HG03520 (cell line): Measurements from ENCODE around the gene PON2.
"Not testable (repeated sequence)": the region's sequence is repeated elsewhere in the genome, so short reads cannot be mapped to it uniquely, and the experiment has no call there.

ENCODE experiments used
- ATAC-seq: cut with Tn5 transposase; IDR thresholded peaks from one replicate; pipeline ENCODE4 v1.9.1; 2021; ENCODE audit warnings: mild to moderate bottlenecking, moderate library complexity; ENCODE audit not compliant: unreplicated experiment

Gene PON2

DNA sequence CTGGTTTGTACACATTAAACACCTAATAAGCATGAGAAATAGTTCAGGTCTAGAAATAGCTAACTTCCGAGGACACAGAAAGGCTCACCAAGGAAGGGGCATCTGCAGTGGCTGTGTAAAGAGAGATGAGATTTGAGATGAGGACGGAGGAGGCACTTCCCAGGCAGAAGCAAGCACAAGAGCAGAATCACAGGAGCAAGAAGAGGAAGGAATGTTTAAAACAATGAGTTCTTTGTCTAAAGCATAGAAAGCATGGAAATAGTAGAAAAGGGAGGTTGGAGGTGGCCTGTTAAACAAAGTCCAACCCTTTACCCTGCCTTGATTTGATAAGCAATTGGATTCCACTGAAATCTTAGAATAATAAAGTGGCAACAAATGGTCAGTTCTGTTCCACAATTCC is 27.1 kb downstream of the PON2 start:
- no peak for ATAC-seq

DNA sequence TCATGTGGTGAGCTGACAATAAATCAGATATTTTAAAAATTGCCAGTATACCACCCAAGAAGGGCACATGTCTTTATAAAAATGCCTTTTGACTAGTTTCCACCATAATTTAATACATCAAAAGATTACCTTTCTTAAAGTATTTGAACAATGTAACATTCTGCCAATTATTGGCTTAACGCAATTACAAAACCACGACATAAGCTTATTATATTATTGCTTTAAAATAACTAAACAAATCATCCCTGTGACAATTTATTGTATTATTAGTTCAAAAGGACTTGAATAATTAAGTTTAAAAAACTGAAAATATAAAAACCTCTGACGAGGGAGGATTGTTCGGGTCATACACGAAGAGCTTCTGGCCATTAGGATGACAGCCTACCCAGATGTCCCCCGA is 29.0 kb downstream of the PON2 start:
- no peak for ATAC-seq

DNA sequence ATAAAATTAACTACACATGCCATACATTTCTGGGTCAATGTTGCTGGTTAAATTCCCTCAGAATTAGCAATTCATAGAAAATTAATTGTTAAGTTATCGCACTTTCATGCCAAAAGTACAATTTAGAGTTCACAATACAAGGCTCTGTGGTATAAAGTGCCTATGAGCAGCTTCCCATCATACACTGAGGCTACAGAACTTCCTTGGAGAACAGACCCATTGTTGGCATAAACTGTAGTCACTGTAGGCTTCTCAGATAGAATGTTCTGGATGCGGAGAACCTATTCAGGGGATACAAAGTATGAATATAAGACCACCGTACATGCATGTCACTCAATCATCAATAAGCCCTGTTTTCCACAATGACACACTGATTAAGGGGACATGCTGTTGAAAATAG is 29.6 kb downstream of the PON2 start:
- no peak for ATAC-seq

DNA sequence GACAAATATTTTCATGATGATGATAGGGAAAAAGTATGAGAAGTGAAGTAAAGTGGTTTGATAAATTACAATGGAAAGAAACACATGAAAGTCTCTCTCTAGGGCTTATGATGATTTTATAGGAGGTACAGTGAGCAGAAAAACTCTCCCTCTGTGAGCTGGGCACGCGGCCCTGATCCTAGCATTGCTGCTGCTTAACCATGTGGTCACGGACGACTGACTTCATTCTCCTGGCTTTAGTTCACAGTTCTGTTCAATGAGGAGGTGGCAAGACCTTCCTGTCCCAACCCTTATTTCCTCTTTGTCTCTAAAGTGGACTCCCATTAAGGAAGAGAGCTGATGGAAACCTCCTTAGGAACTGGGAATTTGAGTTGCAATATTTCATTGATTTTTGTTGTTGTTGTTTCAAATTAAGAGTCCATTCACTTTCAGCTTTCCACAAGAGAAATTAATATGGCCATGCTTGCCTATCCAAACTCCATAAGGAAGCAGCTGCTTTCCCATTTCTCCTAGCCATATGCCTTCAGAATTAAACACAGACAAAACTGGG is 30.4 kb downstream of the PON2 start:
- no peak for ATAC-seq

DNA sequence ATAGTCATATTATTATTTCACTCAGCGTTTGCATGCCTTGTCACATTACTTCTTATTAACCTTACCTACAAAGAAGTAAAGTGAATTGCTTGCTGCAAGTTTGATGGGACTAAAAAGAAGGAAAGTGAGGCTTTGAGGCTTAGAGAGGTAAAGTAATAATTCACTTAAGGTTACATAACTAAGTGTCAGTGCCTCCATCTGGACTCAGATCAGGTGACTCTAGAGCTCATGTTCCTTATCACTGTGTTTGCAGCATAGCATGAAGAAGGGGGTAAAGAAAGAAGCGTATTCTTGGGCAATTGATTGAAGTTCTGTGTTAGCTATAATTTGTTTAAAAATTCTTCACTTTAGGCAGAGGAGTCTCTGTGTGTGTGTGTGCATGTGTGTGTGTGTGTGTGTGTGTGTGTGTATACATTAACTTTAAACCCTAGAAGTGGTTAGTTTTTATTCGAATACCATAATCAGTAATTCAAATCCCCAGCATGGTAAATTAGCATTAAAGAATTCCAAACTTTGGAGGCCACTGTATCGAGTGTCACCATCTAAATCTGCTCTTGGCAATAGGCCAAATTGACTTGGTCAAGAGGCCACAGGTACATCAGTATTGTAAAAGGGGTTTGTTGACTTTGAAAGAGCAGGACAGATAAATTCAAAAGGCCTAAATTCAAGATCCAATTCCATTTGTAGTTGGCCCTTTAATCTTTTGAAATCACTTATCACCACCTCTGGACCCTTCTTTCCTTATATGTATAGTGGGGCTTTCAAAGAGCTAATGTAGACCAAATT is 36.5 kb downstream of the PON2 start:
- no peak for ATAC-seq

DNA sequence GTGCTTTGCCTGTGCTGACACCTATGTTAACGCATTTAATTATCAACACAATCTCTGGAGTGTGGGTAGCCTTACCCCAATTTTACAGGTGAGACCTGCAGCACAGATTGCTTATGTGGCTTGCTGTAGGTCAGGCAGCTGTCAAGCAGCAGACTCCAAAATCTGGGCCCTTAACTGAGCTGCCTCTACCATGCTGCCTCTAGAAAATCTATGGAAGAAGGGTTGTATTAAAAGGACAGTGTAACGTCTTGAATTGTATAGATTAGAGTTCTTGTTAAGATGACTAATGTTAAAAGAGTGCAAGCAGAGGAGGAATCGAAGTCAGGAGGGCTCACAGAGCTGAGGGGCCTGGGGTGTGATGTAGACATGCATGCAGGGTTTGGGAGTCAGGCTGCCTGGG is 37.4 kb downstream of the PON2 start:
- ATAC-seq = no peak

DNA sequence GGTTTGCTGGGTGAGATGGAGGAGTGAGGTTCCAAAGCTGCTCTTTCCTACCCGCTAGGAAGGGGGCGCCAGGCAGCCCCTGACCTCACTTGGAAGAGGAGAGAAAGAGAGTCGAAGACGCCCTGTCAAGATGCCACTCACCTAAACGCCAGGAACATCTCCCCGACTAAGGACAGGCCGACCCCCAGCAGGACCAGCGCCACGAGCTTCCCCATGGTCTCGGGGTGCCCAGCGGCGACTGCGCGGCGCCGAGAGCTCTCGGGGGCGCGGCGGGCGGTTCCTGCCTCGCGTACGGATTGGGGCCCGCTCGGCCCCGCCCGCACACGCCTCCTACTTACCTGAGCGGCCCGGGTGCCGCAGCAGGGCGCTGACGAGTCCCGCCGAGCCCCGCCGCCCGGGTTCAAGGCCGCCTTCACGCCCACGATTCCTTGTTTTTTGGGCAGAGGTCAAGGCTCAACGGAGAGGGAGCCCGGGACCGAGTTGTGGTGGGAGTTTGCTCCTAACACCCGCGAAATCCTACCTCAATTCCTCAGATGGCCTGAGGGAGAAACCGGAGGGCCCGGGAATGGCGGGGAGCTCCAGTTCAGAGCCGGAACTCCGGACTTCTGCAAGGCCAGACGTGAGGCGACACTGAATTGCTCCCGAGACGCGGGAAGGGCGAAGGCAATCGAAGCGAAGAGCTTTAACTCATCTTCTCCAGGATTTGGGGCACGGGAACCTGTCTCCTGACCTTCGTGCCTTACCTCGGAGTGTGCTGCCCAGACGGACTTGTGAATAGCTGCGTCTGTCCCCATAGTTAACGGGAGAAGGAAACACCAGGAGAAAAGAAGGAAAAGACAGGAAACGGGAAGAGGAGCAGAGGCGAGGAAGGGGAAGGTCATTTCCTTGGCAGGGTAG is 38.4 kb downstream of the PON2 start, which contains the start of gene PON3:
PON3 (minus strand) TSS at position 240 of the 897 bp plus-strand sequence; CDS start at position 215, 25 bp downstream.
- no peak for ATAC-seq

DNA sequence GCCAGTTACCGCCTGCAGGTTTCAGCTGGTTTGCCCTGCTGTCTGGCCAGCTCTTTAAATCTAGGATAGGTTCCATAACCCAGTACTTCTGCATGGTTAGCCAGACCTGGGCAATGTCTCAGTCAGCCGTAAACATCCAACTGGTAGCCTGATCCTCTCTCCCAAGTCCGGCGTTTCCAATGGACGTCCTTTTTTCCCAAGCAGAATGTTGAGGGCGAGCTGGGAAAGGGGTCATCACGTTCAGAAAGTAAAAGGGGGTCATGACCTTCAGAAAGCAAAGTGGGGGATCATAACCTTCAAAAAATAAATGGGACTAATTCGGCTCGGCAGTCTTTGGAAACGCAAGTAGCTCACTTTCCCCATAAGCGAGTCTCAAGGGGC is 39.1 kb downstream of the PON2 start:
- no peak for ATAC-seq

DNA sequence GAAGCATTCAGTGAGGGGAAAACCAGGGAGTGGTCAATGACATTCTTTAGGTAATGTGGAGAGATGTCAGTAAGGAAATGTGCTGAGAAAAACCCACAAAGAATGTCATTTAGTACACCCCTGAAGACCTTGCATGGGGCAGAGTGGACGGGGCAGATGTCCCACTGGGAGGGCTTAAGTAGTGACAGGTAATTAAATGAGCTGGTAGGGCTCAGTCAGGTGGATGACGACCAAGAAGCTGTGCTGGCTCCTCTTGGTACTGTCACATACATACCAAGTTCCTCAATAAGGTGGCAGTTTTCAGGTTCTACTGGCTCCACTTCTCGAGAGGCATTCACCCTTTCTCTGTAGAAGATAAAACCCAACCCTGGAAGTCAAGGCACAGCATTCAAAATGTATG is 40.5 kb downstream of the PON2 start:
- ATAC-seq = no peak

DNA sequence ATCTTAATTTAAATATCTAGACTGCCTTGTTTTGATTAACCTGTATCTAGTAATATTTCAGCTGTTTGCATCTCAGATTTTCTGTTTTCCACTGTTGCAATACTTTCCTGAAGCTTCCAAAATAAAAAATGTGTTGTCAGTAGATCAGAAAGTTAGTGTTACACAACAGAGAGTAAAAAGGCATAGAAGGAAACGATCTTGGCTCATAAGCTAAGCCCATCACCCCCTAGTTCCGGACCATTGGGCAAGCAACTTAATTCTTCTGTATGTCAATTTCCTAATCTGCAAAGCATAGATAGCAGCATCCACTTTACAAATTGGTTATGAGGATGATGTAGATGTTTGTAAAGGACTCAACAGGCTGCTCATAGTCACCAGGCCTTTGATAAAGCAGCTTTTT is 43.1 kb downstream of the PON2 start:
- no peak for ATAC-seq

DNA sequence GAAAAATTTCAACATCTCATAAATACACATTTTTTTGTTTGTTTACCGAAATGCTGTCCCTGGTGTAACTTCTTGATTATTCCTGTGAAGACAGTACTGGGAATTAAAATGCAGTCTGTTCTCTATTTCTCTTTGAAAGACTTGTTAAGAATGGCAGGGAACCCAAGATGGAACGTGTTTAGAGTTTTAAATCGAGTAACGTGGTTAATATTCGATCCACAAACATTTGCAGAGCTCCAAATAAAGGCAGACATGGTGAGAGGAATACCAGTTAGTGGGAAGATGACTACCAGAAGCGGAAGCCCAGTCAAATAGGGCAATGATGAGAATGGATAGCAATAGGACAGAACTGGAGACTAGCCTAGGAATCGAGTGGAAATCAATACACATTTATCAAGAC is 45.3 kb downstream of the PON2 start:
- ATAC-seq = no peak

DNA sequence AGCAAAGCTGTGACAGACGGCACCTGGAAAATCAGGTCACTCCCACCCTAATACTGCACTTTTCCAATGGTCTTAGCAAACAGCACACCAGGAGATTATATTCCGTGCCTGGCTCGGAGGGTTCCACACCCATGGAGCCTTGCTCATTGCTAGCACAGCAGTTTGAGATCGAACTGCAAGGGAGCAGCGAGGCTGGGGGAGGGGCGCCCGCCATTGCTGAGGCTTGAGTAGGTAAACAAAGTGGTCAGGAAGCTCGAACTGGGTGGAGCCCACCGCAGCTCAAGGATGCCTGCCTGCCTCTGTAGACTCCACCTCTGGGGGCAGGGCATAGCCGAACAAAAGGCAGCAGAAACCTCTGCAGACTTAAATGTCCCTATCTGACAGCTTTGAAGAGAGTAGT is 55.4 kb downstream of the PON2 start:
- not testable (repeated sequence) for ATAC-seq

DNA sequence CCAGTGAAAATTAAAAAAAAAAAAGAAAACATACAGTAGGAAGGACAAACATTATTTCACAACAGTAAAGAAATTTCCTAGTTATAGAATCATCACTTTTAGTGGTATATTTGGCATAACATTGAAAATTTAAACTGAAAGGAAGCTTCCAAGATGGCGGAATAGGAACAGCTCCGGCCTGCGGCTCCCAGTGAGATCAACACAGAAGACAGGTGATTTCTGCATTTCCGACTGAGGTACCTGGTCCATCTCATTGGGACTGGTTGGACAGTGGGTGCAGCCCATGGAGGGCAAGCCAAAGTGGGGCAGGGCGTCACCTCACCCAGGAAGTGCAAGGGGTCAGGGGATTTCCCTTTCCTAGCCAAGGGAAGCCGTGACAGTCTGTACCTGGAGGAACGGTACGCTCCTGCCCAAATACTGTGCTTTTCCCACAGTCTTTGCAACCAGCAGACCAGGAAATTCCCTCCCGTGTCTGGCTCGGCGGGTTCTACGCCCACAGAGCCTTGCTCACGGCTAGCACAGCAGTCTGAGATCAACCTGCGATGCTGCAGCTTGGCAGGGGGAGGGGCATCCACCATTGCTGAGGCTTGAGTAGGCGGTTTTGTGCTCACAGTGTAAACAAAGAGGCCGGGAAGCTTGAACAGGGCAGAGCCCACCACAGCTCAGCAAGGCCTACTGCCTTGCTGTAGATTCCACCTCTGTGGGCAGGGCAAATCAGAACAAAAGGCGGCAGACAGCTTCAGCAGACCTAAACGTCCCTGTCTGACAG is 58.0 kb downstream of the PON2 start:
- ATAC-seq = no peak

DNA sequence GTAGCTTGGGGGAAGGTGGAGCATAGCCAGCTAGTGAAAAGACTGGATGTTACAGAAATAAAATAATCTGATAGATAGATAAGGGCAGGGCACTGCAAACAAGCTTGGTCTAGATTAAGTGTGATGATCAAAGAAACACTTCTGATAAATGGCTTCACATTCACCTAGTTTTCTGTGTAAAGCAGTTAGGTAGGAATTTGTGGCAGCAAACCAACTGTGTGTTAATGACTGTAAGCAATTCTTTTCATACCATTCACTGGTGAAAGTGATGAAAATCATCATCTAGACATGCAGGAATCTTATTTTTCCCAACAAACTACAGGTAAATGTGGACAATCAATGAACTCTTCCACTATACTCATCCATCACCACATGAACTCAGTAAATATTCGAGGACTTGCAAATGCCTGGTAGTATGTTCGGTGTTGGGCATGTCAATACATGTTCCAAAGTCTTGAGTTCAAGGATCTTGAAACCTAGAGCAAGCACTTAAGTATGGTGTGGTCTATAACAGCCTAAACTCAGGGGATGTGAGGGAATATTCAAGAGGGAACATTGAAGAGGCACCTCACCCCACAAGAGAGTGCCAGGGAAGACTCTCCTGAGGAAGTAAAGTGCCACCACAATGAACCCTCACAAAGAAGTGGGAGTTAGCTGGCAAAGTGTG is 59.1 kb downstream of the PON2 start:
- no peak for ATAC-seq

DNA sequence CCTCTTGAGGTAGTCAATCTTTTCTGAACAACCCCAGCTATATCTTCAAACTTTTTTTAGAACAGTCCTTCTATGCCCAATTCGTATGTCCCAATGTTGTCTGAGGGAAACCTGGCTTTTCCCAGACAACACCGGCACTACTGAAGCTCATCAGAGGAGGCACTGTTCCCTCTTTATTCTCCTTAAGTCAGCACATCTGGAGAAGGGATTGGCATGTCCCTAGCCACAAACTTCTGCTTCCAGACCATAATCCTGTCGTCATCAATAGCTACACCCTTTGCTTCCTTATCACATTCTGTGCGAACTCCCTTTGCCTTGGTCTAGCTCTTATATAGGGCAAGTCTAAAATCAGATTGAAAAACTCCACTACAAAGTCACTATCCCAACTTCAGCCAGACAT is 61.5 kb downstream of the PON2 start:
- ATAC-seq = no peak

DNA sequence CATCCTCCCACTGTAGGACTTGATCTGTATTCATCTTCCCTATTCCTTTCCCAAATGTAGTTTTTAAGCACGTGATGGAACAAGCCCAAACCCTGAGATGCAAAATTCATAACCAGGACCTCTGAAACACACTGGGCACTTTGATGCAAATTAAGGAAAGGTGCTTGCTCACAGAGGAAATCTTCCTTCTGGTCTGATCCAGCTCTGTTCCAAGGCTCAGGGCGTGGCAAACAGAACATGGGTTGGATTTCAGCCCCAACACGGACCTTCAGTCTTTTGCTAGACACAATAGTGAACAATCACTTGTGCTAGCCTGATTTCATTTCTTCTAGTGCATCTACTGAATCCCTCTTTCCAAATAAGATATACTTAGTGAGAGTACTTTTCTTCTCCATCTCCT is 66.6 kb downstream of the PON2 start:
- ATAC-seq = no peak

DNA sequence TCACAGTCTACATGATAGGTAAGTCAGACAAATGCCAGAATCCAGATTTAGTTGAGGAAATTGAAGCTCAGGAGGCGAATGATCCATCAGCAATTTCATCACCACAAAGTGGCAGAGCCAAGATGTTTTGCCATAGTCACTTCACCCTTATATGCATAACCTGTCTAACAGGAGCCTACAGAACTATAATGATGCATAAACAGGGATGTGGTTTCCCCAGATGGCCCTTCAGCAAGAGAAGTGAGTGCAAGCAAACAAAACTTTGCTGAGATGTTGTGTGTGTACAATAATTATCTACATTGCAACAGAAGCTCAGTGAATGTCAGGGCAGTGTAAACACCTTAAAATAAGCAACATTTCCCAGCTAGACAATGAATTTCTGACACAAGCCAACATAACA is 67.2 kb downstream of the PON2 start:
- no peak for ATAC-seq

DNA sequence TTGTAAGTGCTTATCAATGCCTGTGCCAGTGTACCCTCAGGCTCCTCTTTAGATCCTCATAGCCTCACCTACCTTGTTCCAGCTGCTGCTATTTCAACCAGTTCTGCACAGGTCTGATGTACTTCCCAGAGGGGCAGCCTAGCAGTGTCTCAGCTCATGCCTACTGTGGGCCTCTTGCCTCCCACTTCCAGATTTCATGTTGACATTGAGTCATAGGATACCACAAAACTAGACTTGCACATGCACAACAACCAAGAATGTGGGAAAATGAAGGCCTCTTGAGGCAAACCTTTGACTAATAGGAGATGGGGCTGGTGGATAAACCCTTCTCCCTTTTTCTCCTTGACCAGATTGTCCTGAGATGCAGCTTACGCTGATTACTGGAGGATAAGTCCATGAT is 69.7 kb downstream of the PON2 start:
- no peak for ATAC-seq

DNA sequence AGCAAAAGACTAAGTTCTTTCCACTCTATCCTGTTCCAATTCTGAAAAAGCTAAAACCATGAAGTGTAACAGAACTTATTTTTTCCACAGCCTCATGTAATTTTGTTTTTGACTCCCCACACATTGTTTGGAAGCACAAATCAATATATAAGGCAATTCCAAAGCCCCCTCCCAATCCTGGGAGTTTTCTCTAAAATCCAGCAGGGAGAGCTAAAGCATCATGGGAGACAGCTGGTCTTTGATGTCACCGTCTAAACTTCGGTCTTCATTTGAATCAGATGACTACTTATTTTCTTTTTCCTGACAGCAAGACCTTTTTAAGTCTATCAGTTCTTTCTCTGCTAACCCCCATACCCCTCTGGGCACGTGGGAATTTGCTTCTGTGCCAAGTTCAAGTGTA is 77.2 kb downstream of the PON2 start:
- ATAC-seq = no peak
